Glutamatergic neuron (in vitro differentiated cells): Measurements from ENCODE around the gene OGT. TPM values are rescaled to one million over a fixed set of nuclear protein-coding genes. Genes with fewer than 3 reads are reported as not detected.
"Not testable (repeated sequence)": the region's sequence is repeated elsewhere in the genome, so short reads cannot be mapped to it uniquely, and the experiment has no call there.

ENCODE experiments used
- DNase-seq: peaks from one replicate; pipeline ENCODE4 v3.0.0; 2022
- H3K27ac Mint-ChIP-seq: one replicate; pipeline ENCODE4 v1.8.0; 2020; ENCODE audit warnings: mild to moderate bottlenecking, mixed read lengths, inconsistent platforms; ENCODE audit not compliant: unreplicated experiment
- H3K27me3 Mint-ChIP-seq: one replicate; pipeline ENCODE4 v1.8.0; 2020; ENCODE audit warnings: mild to moderate bottlenecking, moderate library complexity, mixed read lengths, inconsistent platforms; ENCODE audit not compliant: unreplicated experiment
- H3K36me3 Mint-ChIP-seq: one replicate; pipeline ENCODE4 v1.8.0; 2020; ENCODE audit warnings: mild to moderate bottlenecking, mixed read lengths, inconsistent platforms; ENCODE audit not compliant: unreplicated experiment
- H3K4me1 Mint-ChIP-seq: one replicate; pipeline ENCODE4 v1.8.0; 2020; ENCODE audit warnings: mild to moderate bottlenecking, low read depth, mixed read lengths, inconsistent platforms; ENCODE audit not compliant: unreplicated experiment
- H3K4me3 Mint-ChIP-seq: one replicate; pipeline ENCODE4 v1.8.0; 2020; ENCODE audit warnings: mild to moderate bottlenecking, mixed read lengths, inconsistent platforms; ENCODE audit not compliant: unreplicated experiment
- H3K9me3 Mint-ChIP-seq: one replicate; pipeline ENCODE4 v1.8.0; 2020; ENCODE audit warnings: mild to moderate bottlenecking, moderate library complexity, mixed read lengths, inconsistent platforms; ENCODE audit not compliant: unreplicated experiment
- CTCF ChIP-seq: fragments of 200-600 bp; sonication (generic); IDR thresholded peaks from one replicate; pipeline ENCODE4 v1.5.0; 2021; ENCODE audit not compliant: partially characterized antibody, unreplicated experiment
- total RNA-seq: library from RNA; stranded (reverse); fragmentation: NEBNext Ultra II Directional; extraction: Animal tissue kit (Norgen Biotek cat#: 25700); gene quantifications from one replicate; pipeline ENCODE4 v1.2.1, GENCODE V29; 2021; ENCODE audit not compliant: unreplicated experiment

The OGT gene
- total RNA-seq, 1 donor from 2014 or later, result 185 TPM

- H3K4me1 Mint-ChIP-seq, result no peaks in the 10 kb centered on the region
- no peaks in the 10 kb centered on the region for H3K36me3 Mint-ChIP-seq
- peaks cover 2% of the 10 kb centered on the region for H3K9me3 Mint-ChIP-seq
- no peak overlapping the region for H3K4me3 Mint-ChIP-seq
- no peak overlapping the region for H3K27ac Mint-ChIP-seq
- H3K27me3 Mint-ChIP-seq, result peaks cover 2% of the 10 kb centered on the region
- DNase-seq, result no peak
- no peak for TF ChIP-seq CTCF
Observed at GRCh38 chrX:71510161-71510560, 22.7 kb upstream of the OGT start.

- H3K27me3 Mint-ChIP-seq, H3K27ac Mint-ChIP-seq, H3K36me3 Mint-ChIP-seq, DNase-seq, H3K4me3 Mint-ChIP-seq, H3K4me1 Mint-ChIP-seq, H3K9me3 Mint-ChIP-seq: not testable (repeated sequence)
Observed at GRCh38 chrX:71513731-71514130, 19.2 kb upstream of the OGT start.

GRCh38 chrX:71514367-71515037, 18.4 kb upstream of the OGT start:
- no peak overlapping the region for H3K27ac Mint-ChIP-seq
- no peaks in the 10 kb centered on the region for H3K36me3 Mint-ChIP-seq
- H3K4me1 Mint-ChIP-seq, result no peaks in the 10 kb centered on the region
- peaks cover 2% of the 10 kb centered on the region for H3K9me3 Mint-ChIP-seq
- no peak for TF ChIP-seq CTCF
- H3K4me3 Mint-ChIP-seq, result no peak overlapping the region
- peaks cover 2% of the 10 kb centered on the region for H3K27me3 Mint-ChIP-seq
- no peak for DNase-seq

- Mint-ChIP-seq H3K9me3 (peaks cover 2% of the 10 kb centered on the region), H3K27me3 (peaks cover 2% of the 10 kb centered on the region), H3K27ac (no peak overlapping the region), H3K36me3 (no peaks in the 10 kb centered on the region), H3K4me1 (no peaks in the 10 kb centered on the region), H3K4me3 (no peak overlapping the region)
- no peak for TF ChIP-seq CTCF
- DNase-seq, result no peak
Observed at GRCh38 chrX:71515038-71515396, 17.9 kb upstream of the OGT start.

GRCh38 chrX:71525316-71525715, 7.6 kb upstream of the OGT start:
- no peak for DNase-seq
- peaks cover 4% of the 10 kb centered on the region for H3K36me3 Mint-ChIP-seq
- TF ChIP-seq CTCF, result no peak
- H3K4me1 Mint-ChIP-seq, result no peaks in the 10 kb centered on the region
- no peak overlapping the region for H3K27ac Mint-ChIP-seq
- H3K27me3 Mint-ChIP-seq, result no peaks in the 10 kb centered on the region
- H3K4me3 Mint-ChIP-seq, result no peak overlapping the region
- no peaks in the 10 kb centered on the region for H3K9me3 Mint-ChIP-seq
